Stimulated activated CD8-positive, alpha-beta memory T cell treated with anti-CD3 and anti-CD28 coated beads, Interleukin-7, amount 100 ng/mL, for 24 hours (primary cell): ENCODE measurements around the gene CCL2.

Source experiments
- DNase-seq: peaks from one replicate; pipeline ENCODE4 v3.0.0-alpha.2; 2020; ENCODE audit warnings: low read depth

The CCL2 gene

GRCh38 chr17:34265711-34266110 is 10.6 kb downstream of the CCL2 start:
- DNase-seq, result no peak

- no peak for DNase-seq
These were observed 14.9 kb downstream of the CCL2 start, which contains the start of gene CCL7 for GRCh38 chr17:34269969-34270368. TSS of gene CCL7 (plus strand) at chr17:34270221. CDS start at chr17:34270291, 70 bp downstream.

- DNase-seq, result no peak
These were observed 20.8 kb downstream of the CCL2 start for GRCh38 chr17:34275881-34276280.

DNA sequence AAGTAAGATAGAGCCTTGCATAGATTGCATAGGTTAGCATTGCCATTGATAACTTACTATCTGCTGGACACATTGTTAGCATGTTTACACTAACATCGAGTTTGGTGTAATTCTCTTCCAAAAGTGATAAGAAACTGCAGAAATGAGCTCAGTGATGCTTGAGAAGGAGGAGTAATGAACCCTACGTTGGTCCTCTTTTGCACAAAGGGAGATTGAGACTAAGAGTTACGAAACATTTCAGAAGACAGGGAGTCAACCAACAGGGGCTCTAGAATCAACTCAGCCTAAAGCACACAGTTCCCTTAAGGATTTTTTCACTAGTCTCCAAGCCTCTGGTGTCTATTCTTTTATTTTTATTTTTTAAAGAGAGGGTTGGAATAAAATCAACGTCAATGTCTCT is 21.7 kb downstream of the CCL2 start:
- no peak for DNase-seq

GRCh38 chr17:34283571-34283970 is 28.5 kb downstream of the CCL2 start:
- DNase-seq, result no peak

- no peak for DNase-seq
These were observed 30.3 kb downstream of the CCL2 start, which contains the start of gene CCL11 for GRCh38 chr17:34285286-34285792. TSS of gene CCL11 (plus strand) at chr17:34285742. CDS start at chr17:34285809, 67 bp downstream.

DNA sequence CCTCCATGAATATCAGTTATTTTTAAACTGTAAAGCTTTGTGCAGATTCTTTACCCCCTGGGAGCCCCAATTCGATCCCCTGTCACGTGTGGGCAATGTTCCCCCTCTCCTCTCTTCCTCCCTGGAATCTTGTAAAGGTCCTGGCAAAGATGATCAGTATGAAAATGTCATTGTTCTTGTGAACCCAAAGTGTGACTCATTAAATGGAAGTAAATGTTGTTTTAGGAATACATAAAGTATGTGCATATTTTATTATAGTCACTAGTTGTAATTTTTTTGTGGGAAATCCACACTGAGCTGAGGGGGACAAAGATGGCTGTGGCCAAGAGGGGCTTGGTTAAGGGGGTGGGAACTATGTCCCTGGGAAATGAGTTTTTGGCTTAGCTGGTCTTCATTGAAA is 32.8 kb downstream of the CCL2 start:
- DNase-seq, result no peak

DNA sequence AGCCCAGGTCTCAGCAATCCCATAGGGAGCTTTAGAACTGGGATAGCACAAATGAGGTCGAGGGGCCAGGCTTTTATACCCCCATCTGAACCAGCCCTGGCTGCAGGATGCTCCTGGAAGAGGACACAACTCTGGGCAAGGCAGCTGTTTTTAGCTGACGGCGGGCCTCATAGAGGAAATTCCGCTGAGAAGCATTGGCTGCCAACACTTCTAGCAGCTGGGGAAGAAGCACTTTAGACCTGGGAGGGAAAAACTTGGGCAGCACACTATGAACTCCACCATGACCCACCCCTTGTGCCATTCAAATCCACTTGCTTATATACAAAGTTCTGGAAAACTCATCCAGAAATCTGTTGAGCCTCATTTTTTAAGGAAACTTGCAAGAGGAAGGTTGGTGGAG is 35.5 kb downstream of the CCL2 start:
- DNase-seq, result no peak

GRCh38 chr17:34291721-34292348 is 36.8 kb downstream of the CCL2 start:
- DNase-seq, result no peak

DNA sequence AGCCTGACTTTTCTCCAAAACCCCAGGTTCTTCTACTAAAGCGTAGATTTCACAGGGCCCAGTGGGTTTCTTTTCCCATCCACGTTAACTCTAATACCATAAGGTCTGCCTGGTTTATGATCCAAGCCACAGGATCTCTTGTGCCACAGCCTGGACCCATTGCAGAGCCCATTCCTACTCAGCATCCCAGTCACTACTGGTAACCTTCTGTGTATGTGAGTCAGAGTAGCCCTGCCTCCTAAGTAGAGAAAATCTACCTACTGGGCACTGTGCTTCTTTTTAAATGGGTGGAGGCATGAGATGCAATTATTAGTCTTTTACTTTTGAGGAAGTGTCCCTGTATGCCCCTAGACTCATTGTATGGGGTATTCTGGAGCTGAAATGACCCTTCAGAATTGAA is 43.9 kb downstream of the CCL2 start:
- no peak for DNase-seq

DNA sequence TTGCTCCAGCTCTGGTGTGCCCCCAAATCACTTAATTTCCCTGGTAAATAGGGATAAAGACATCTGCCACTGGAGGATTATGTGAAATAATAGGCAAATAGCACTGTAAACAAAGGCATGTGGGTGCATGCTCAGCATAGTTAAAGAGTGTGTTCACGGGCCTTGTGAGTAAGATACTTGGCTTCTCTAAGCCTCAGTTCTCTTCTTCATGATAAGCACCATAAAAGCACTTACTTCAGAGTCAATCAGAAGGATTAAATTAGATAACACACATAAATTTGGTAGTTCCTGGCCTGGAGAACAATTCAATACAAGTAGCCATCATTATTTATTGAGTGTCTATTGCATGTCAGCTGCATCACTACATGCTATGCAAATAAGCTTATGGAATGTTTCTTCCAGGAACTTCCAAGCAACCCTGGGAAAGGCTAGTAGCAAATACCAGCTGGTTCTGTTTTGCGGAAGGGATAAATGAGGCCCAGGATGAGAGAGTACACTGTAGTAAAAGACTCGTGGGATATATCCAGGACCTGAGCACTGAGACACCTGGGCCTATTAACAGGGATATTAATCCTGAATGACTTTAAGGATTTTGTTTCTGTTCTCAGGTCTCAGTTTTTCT is 45.0 kb downstream of the CCL2 start:
- no peak for DNase-seq

DNA sequence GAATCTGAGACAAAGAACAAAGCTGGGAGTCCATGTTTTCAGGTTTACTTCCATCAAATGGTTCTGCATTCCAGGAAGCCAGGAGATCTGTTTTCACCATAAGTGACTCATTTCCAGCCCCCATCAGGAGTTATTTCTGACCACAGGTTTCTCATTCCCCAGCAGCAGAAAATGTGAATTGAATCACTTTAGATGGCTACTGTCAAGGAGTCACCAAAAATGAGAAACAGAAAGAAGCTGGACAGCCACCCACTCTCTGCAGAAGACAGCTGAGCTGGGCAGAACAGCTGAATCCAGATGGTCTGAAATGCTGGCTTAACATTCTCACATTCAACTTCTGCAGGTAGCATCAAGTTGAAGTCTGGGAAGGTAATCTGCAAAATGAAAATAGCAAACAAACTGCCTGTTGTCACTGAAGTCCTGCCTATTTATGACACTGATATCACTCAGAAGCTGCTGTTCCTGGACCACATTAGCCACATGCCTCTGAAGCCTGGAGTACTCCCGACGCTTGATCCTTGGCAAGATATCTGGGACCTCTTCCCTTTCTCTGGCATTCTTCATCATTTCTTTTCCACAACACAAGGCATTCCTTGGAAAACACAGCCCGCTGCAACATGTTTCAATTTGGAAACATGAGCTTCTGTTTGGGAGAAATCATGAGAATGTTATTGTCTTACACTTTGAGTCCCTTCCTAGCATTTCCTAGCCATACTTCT is 45.7 kb downstream of the CCL2 start:
- DNase-seq, result no peak

- DNase-seq, result no peak
These were observed 46.9 kb downstream of the CCL2 start for GRCh38 chr17:34301986-34302385.

DNA sequence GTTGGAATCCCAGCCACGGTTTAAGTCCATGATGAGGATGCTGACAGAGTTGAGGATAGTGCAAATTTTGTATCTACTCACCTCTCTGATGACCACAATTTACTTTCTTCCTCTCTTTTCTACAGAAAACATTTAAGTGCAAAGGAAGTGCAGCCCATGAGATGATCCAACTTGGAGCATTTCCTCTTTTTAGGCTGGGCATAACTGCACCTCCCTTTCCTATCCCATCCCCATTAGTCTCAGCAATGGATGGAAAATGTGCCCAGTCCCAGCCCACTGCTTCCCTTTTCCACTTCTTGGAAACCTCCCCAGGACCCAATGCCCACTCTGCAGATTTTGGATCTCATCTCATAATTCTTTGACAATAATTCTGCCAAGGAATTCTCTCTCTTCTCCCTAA is 47.6 kb downstream of the CCL2 start:
- no peak for DNase-seq

GRCh38 chr17:34303606-34304005 is 48.5 kb downstream of the CCL2 start:
- no peak for DNase-seq

DNA sequence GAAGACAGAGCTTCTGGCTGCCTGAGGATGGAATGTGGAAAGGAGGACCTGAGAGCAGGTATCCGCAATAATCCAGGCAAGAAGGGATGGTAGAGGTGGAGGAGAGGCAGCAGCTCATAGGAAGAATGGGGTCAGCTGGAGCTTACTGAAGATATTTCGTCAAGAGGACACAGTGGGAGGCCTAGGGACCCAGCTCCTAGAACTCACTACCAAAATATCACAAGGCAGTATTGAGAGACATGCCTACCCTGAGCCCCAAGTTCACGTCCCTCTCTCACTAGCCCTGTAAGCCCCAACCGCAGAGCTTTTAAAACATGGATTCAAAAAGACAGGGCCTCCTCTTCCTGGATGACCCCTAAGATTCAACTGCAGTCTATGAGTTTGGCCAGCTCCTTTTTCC is 50.0 kb downstream of the CCL2 start:
- DNase-seq, result no peak

DNA sequence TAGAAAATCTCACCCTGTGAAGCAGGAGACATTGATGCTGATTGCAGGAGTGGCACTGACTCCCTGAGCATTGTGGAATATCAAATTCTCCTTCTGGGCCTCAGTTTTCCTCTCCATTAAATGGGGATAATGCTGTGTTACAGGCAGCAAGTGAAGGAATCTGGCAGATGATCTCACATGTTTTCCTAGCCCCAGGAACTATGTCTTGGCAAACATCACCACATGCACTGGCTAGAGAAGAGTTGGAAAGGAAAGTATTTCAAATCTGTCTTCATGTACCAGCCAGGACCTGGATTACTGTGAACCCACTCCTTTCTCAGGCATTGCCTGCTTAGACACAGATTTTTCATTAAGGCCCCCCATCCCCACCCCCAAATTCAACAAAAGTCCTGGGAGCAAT is 50.5 kb downstream of the CCL2 start:
- no peak for DNase-seq

DNA sequence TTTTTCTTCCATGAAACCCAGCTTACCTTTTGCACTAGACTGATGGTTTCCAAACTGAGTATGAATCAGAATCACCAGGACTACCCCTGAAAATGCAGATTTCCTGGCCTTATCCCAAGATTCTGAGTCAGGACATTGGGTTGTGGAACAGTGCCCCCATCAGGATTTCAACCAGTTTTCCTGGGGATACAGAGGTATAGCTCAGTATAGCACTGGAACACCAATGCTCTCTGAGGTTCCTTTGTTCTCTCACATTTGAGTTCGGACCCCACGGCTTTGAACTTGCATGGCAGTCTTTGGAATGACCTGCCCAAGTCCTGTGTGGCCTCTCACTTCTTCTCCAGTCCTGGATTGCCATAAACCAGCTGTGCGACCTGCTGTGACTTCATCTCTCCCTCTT is 51.4 kb downstream of the CCL2 start:
- DNase-seq, result no peak
